Upper lobe of right lung (tissue), 1 donor: ENCODE measurements around the gene DYNLT2B. TPM values are rescaled to one million over a fixed set of nuclear protein-coding genes. Genes with fewer than 3 reads are reported as not detected.
"Not testable (repeated sequence)": the region's sequence is repeated elsewhere in the genome, so short reads cannot be mapped to it uniquely, and the experiment has no call there.

Experiments used
- ATAC-seq: fragments of 200-7000 bp; cut with Tn5 transposase; one replicate; pipeline ENCODE4 v1.9.1; 2020; ENCODE audit warnings: mild to moderate bottlenecking, moderate library complexity
- DNase-seq: peaks from one replicate; pipeline ENCODE4 v3.0.0-alpha.2; 2020
- H3K27ac ChIP-seq: fragments of 200-600 bp; one replicate; pipeline ENCODE4 v1.8.0; 2022
- H3K27me3 ChIP-seq: fragments of 200-600 bp; one replicate; pipeline ENCODE4 v1.8.0; 2022; ENCODE audit warnings: mild to moderate bottlenecking
- H3K36me3 ChIP-seq: fragments of 200-600 bp; one replicate; pipeline ENCODE4 v1.8.0; 2022
- H3K4me1 ChIP-seq: fragments of 200-600 bp; one replicate; pipeline ENCODE4 v1.8.0; 2022
- H3K4me3 ChIP-seq: fragments of 200-600 bp; one replicate; pipeline ENCODE4 v1.8.0; 2022; ENCODE audit warnings: mild to moderate bottlenecking
- H3K9me3 ChIP-seq: fragments of 200-600 bp; one replicate; pipeline ENCODE4 v1.8.0; 2022
- CTCF ChIP-seq: fragments of 200-600 bp; IDR thresholded peaks from one replicate; pipeline ENCODE4 v1.8.0; 2022; ENCODE audit warnings: antibody characterized with exemption
- intact Hi-C: fragments of 100-400 bp; cut with DNase I; formaldehyde crosslinking; loops from one replicate; pipeline ENCODE4 v1.11.0; 2022
- total RNA-seq: library from RNA; stranded (reverse); fragmentation: NEBNext Ultra II Directional; extraction: Animal tissue kit (Norgen Biotek cat#: 25700); gene quantifications from one replicate; pipeline ENCODE4 v1.2.1, GENCODE V29; 2021
- donor health status: DM: no; HTN: yes; CAD: no; lungs with severe emphysema.

DYNLT2B gene
- total RNA-seq, 1 donor from 2014 or later, result 2.6 TPM

GRCh38 chr3:196355668-196356067 lies 37.6 kb upstream of the DYNLT2B start:
- intact Hi-C loops, result no loop called here
- H3K4me1 ChIP-seq, result no peaks in the 10 kb centered on the region
- H3K27ac ChIP-seq, result no peak overlapping the region
- no peaks in the 10 kb centered on the region for H3K9me3 ChIP-seq
- DNase-seq (no peak), ATAC-seq (no peak)
- no peak overlapping the region for H3K4me3 ChIP-seq
- no peak for TF ChIP-seq CTCF
- no peaks in the 10 kb centered on the region for H3K27me3 ChIP-seq
- peaks cover 82% of the 10 kb centered on the region for H3K36me3 ChIP-seq

- Histone ChIP-seq H3K27ac (no peak overlapping the region), H3K27me3 (no peaks in the 10 kb centered on the region), H3K9me3 (no peaks in the 10 kb centered on the region), H3K4me1 (no peaks in the 10 kb centered on the region), H3K36me3 (peaks cover 73% of the 10 kb centered on the region), H3K4me3 (no peak overlapping the region)
- intact Hi-C loops, result no loop called here
- ATAC-seq (no peak), DNase-seq (no peak)
- no peak for TF ChIP-seq CTCF
These were observed 36.1 kb upstream of the DYNLT2B start for GRCh38 chr3:196354132-196354531.

- no peaks in the 10 kb centered on the region for H3K27me3 ChIP-seq
- no peaks in the 10 kb centered on the region for H3K4me1 ChIP-seq
- H3K27ac ChIP-seq, result no peak overlapping the region
- H3K4me3 ChIP-seq, result no peak overlapping the region
- no peaks in the 10 kb centered on the region for H3K9me3 ChIP-seq
- no peak for TF ChIP-seq CTCF
- DNase-seq, result no peak
- no peak for ATAC-seq
- peaks cover 47% of the 10 kb centered on the region for H3K36me3 ChIP-seq
- intact Hi-C loops, result no loop called here
These were observed 33.5 kb upstream of the DYNLT2B start for GRCh38 chr3:196351541-196351940.

GRCh38 chr3:196350067-196350466 lies 32.0 kb upstream of the DYNLT2B start:
- H3K36me3 ChIP-seq, result peaks cover 32% of the 10 kb centered on the region
- H3K9me3 ChIP-seq, result no peaks in the 10 kb centered on the region
- ATAC-seq (no peak), DNase-seq (no peak)
- H3K4me3 ChIP-seq, result no peak overlapping the region
- intact Hi-C loops, result no loop called here
- H3K27ac ChIP-seq, result no peak overlapping the region
- no peak for TF ChIP-seq CTCF
- no peaks in the 10 kb centered on the region for H3K27me3 ChIP-seq
- no peaks in the 10 kb centered on the region for H3K4me1 ChIP-seq

GRCh38 chr3:196348698-196349097 lies 30.7 kb upstream of the DYNLT2B start:
- Histone ChIP-seq H3K9me3 (no peaks in the 10 kb centered on the region), H3K27me3 (no peaks in the 10 kb centered on the region), H3K4me3 (no peak overlapping the region), H3K36me3 (peaks cover 19% of the 10 kb centered on the region), H3K27ac (no peak overlapping the region), H3K4me1 (no peaks in the 10 kb centered on the region)
- DNase-seq (no peak), ATAC-seq (no peak)
- intact Hi-C loops, result no loop called here
- TF ChIP-seq CTCF, result no peak

- Histone ChIP-seq H3K9me3 (no peaks in the 10 kb centered on the region), H3K27ac (no peak overlapping the region), H3K4me1 (no peaks in the 10 kb centered on the region), H3K27me3 (no peaks in the 10 kb centered on the region), H3K36me3 (no peaks in the 10 kb centered on the region), H3K4me3 (no peak overlapping the region)
- no peak for DNase-seq
- intact Hi-C loops, result no loop called here
- ATAC-seq, result peak; percentile 84
- no peak for TF ChIP-seq CTCF
These were observed 26.6 kb upstream of the DYNLT2B start for GRCh38 chr3:196344663-196345062.

- H3K4me3 ChIP-seq, H3K27me3 ChIP-seq, H3K9me3 ChIP-seq, DNase-seq, ATAC-seq, H3K27ac ChIP-seq, H3K4me1 ChIP-seq, intact Hi-C loops, H3K36me3 ChIP-seq: not testable (repeated sequence)
These were observed 25.9 kb upstream of the DYNLT2B start for GRCh38 chr3:196343917-196344316.
